Activated CD8-positive, alpha-beta T cell treated with anti-CD3 and anti-CD28 coated beads, Interleukin-2, amount 10 ng/mL, durations not matched to agents 7 days and 5 days (primary cell): Measurements from ENCODE around the gene MYBPH. TPM values are rescaled to one million over a fixed set of nuclear protein-coding genes. Genes with fewer than 3 reads are reported as not detected.

ENCODE experiments used
- ATAC-seq: fragments of 150-1000 bp; cut with Tn5 transposase; one replicate; pipeline ENCODE4 v1.10.0; 2021; ENCODE audit warnings: moderate library complexity
- CTCF ChIA-PET: fragments of 350-600 bp; sonication (Branson Sonifier 250); formaldehyde crosslinking; loops from one replicate; lab custom pipeline; 2021; ENCODE audit warnings: antibody characterized with exemption; lab: Charles Lee
- POLR2A ChIA-PET: fragments of 350-600 bp; sonication (Branson Sonifier 250); formaldehyde crosslinking; loops from one replicate; lab custom pipeline; 2021; ENCODE audit warnings: antibody characterized with exemption; lab: Charles Lee
- DNase-seq: peaks from one replicate; pipeline ENCODE4 v3.0.0-alpha.2; 2020
- H3K27ac Mint-ChIP-seq: one replicate; pipeline ENCODE4 v1.8.0; 2021; ENCODE audit warnings: mild to moderate bottlenecking, mixed read lengths
- H3K27me3 Mint-ChIP-seq: one replicate; pipeline ENCODE4 v1.8.0; 2021; ENCODE audit warnings: low read depth, mixed read lengths
- H3K36me3 Mint-ChIP-seq: one replicate; pipeline ENCODE4 v1.8.0; 2021; ENCODE audit warnings: low read depth, mixed read lengths
- H3K4me1 Mint-ChIP-seq: one replicate; pipeline ENCODE4 v1.8.0; 2021; ENCODE audit warnings: low read depth, mixed read lengths
- H3K4me3 Mint-ChIP-seq: one replicate; pipeline ENCODE4 v1.8.0; 2021; ENCODE audit warnings: mild to moderate bottlenecking, mixed read lengths
- H3K9me3 Mint-ChIP-seq: one replicate; pipeline ENCODE4 v1.8.0; 2022; ENCODE audit warnings: mixed read lengths; ENCODE audit not compliant: insufficient read depth
- total RNA-seq, 2 experiments: library from RNA; stranded (reverse); gene quantifications; one replicate each; pipeline ENCODE4 v1.2.3, GENCODE V29; 2021

Gene MYBPH
- total RNA-seq, 2 experiments from 2014 or later, result not detected

DNA sequence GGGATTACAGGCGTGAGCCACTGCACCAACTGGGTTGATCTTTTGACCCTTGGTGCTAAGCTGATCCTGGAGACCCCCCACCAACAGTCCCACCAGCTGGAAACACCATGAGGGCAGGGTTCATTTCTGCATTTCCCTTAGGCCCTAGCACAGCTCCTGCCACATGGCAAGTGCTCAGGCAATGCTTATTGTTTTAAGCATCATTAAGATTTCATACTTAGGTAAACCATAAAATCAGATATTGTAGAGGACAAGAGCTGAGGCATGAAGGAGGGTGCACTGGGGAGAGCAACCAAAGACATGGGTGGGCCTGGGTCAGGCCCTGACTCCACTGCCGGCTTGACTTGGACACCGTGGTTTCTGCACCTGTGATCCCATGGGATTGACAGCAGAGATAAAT, 36.2 kb upstream of the MYBPH start:
- H3K9me3 Mint-ChIP-seq, result no peaks in the 10 kb centered on the region
- H3K4me3 Mint-ChIP-seq, result no peak overlapping the region
- CTCF ChIA-PET, result interaction anchor here (1.0 to 2.0 kb wide), 2 partner anchors 39 to 172 kb away, joined by 3 to 7 read pairs; no protein-coding TSS in a partner anchor
- H3K27me3 Mint-ChIP-seq, result peaks cover 15% of the 10 kb centered on the region
- H3K4me1 Mint-ChIP-seq, result peaks cover 9% of the 10 kb centered on the region
- no peak overlapping the region for H3K27ac Mint-ChIP-seq
- no peaks in the 10 kb centered on the region for H3K36me3 Mint-ChIP-seq
- no peak for DNase-seq
- ATAC-seq, result no peak
- POLR2A ChIA-PET, result no interaction called here

DNA sequence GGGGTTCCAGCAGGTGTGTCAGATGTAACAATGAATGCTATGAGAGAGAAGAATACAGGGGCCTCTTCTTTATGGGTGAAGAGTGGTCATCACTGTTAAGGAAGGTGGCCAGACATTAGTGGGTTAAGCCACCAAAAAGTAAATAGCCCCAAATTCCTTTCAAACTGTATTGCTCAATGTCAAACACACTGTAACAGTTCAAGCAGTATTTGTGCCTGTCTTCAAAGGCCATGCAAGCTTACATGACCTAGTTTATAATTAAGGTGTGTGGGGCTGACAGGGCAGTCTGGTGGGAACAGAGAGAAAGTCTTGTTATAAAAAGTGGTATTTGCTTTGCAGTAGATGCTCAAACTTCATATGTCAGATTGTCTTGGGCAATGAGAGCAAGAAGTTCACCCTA, 35.4 kb upstream of the MYBPH start:
- H3K4me1 Mint-ChIP-seq, result peaks cover 9% of the 10 kb centered on the region
- ATAC-seq (no peak), DNase-seq (no peak)
- no peak overlapping the region for H3K4me3 Mint-ChIP-seq
- peaks cover 15% of the 10 kb centered on the region for H3K27me3 Mint-ChIP-seq
- ChIA-PET CTCF (interaction anchor here (1.0 to 2.0 kb wide), 2 partner anchors 39 to 171 kb away, joined by 3 to 7 read pairs; no protein-coding TSS in a partner anchor), POLR2A (no interaction called here)
- no peaks in the 10 kb centered on the region for H3K9me3 Mint-ChIP-seq
- no peak overlapping the region for H3K27ac Mint-ChIP-seq
- H3K36me3 Mint-ChIP-seq, result no peaks in the 10 kb centered on the region

DNA sequence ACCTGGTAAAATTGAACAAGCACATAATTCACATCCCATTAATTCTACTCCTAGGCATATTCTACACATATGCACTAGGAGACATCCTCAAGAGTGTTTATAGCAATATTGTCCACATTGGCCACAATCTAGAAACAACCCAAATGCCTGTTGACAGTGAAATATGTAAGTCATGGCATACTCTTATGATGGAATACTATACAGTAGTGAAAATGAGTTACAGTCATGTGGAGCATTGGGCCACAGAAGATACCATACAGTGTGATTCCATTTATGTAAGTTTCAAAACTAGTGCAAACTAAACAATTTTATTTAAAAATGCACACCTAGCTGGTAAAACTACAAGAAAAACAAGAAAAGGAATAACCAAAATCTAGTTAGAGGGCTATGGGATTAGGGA, 34.7 kb upstream of the MYBPH start:
- Mint-ChIP-seq H3K27ac (no peak overlapping the region), H3K4me1 (peaks cover 9% of the 10 kb centered on the region), H3K36me3 (no peaks in the 10 kb centered on the region), H3K27me3 (peaks cover 15% of the 10 kb centered on the region), H3K4me3 (no peak overlapping the region), H3K9me3 (no peaks in the 10 kb centered on the region)
- ChIA-PET CTCF (no interaction called here), POLR2A (no interaction called here)
- DNase-seq, result no peak
- ATAC-seq, result no peak

DNA sequence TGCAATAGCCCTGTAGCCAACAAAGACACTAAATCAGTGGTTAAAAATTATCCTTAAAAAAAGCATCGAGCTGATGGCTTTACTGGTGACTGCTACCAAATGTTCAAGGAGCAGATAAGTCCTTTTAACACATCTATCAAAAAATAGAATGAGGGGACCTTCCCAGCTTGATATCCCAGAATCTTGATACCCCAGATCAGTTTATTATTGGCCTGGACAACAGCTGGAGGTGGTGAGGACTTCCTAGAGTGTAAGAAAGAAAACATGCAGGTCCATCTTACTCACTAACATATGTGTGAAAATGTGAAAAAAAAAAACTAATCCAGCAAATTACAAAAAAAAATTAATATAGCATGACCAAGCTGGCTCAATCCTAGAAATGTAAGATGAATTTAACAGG, 32.6 kb upstream of the MYBPH start:
- H3K9me3 Mint-ChIP-seq, result no peaks in the 10 kb centered on the region
- H3K27ac Mint-ChIP-seq, result no peak overlapping the region
- ChIA-PET POLR2A (no interaction called here), CTCF (interaction anchor here (0.6 to 3.1 kb wide), 4 partner anchors 8 to 169 kb away, joined by 3 to 20 read pairs (median 8); no protein-coding TSS in a partner anchor)
- peaks cover 9% of the 10 kb centered on the region for H3K4me1 Mint-ChIP-seq
- no peak overlapping the region for H3K4me3 Mint-ChIP-seq
- H3K36me3 Mint-ChIP-seq, result no peaks in the 10 kb centered on the region
- ATAC-seq (no peak), DNase-seq (no peak)
- H3K27me3 Mint-ChIP-seq, result peaks cover 15% of the 10 kb centered on the region

DNA sequence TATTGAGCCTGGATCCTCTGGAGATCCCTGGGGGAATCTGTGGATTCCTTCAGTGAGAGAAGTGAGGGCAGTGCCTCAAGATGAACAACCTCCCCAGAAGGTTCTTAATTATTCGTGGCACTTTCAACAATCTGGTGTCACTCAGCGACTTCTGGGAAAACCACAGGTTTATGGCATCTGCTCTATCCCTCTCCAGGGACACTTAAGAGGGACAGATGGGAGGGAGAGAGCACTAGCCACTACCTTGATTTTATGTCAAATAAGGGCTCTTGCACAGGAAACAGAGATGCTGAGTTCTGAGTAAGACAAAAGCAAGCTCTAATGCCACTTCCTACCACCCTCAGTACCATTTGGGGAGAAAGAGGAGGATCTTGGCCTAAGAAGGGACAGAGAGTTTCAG, 32.1 kb upstream of the MYBPH start:
- Mint-ChIP-seq H3K36me3 (no peaks in the 10 kb centered on the region), H3K9me3 (no peaks in the 10 kb centered on the region), H3K27ac (no peak overlapping the region), H3K4me3 (no peak overlapping the region), H3K27me3 (peaks cover 15% of the 10 kb centered on the region), H3K4me1 (peaks cover 9% of the 10 kb centered on the region)
- DNase-seq (no peak), ATAC-seq (no peak)
- ChIA-PET POLR2A (no interaction called here), CTCF (interaction anchor here (0.8 to 3.1 kb wide), 5 partner anchors 9 to 168 kb away, joined by 3 to 20 read pairs (median 7); no protein-coding TSS in a partner anchor)

DNA sequence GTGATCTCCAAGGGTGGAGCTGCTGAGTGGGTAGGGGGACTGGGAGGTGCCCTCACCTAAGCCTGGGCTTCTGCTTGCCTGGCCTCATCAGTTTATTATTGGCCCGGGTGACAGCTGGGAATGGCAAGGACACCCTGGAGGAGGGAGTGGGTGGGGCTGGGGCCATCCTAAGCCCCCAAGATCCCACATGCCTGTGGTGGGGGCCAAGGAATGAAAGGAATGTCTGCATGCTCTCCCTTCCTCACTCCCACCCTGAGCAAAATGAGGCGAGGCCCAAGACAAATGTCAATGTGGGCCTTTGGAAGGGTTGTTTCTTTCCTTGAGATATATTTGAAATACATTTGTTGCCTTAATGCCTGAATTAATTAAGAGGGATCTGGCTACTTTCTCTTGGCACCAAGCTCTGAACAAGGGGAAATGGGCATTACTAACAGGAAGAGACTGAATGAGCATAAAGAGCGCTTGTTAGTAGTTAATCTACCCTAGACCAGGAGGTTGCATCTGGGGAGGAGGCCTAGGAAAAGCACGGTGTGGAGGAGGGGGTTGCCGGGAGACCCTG, 30.6 kb upstream of the MYBPH start:
- Mint-ChIP-seq H3K36me3 (no peaks in the 10 kb centered on the region), H3K27ac (no peak overlapping the region), H3K9me3 (no peaks in the 10 kb centered on the region), H3K27me3 (peaks cover 15% of the 10 kb centered on the region), H3K4me1 (peaks cover 9% of the 10 kb centered on the region), H3K4me3 (no peak overlapping the region)
- CTCF ChIA-PET, result interaction anchor here (1.0 to 3.1 kb wide), 3 partner anchors 10 to 166 kb away, joined by 3 to 20 read pairs (median 5); no protein-coding TSS in a partner anchor
- POLR2A ChIA-PET, result no interaction called here
- ATAC-seq (no peak), DNase-seq (no peak)

DNA sequence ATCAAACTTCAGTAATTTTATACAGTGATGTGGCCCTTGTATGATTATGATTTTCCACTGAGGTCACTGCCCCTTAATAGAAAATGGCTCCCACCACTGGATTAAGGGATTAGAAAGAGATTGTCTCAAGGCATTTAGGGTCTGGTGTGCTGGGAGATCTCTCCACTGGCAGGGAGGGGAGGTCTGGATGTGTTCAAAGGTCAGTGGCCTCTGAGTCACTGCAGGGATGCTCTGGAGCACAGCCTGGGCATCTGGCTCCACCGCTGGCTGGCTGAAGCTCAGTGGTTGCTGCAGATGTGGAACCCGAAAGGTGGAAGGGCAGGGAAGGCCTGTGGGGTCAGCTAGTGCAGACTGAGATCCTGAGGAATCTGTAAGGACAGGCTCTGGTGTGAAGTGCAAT, 29.1 kb upstream of the MYBPH start:
- H3K9me3 Mint-ChIP-seq, result no peaks in the 10 kb centered on the region
- H3K4me1 Mint-ChIP-seq, result peaks cover 9% of the 10 kb centered on the region
- DNase-seq, result no peak
- H3K27me3 Mint-ChIP-seq, result peaks cover 10% of the 10 kb centered on the region
- ChIA-PET CTCF (no interaction called here), POLR2A (no interaction called here)
- H3K4me3 Mint-ChIP-seq, result no peak overlapping the region
- ATAC-seq, result no peak
- H3K36me3 Mint-ChIP-seq, result no peaks in the 10 kb centered on the region
- H3K27ac Mint-ChIP-seq, result no peak overlapping the region

DNA sequence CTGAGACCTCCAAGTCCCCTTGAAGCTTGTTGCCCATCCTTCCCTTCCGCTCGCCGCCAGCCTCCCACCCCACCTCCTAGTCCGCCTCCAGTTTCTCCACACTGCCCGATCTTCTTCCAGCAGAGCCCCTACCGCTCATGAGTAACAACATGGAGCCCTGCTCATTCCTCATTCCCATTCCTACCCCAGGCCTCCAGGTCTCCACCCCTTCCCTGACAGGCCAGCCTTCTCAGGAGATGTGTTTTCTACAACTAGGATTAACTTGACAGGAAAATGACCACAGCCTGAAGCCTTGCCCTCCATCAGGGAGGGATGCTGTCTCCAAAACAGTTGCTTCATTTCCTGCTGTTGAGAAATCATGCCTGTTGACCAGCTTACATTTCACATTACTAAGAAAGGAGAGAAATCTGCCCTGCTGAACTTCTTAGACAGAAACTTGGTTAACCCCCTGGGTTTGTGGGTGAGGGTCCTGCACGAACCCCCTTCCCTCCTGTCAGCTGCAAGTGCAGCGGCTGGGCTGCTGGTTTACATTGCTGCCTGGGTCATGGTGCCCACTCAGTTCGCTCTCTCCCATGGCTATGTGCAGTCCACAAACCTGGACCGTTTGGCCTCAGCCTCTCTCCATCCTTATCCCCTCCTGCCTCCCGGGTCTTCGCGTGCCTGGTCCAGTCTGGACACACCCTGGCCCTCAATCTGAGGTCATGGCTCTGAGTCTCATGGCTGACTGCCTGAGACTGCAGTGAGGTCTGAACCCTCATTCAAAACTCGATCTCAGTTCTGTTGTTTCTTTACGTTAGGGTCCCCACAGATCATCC, 27.0 kb upstream of the MYBPH start:
- POLR2A ChIA-PET, result no interaction called here
- H3K9me3 Mint-ChIP-seq, result no peaks in the 10 kb centered on the region
- no peaks in the 10 kb centered on the region for H3K36me3 Mint-ChIP-seq
- H3K4me1 Mint-ChIP-seq, result peaks cover 5% of the 10 kb centered on the region
- no peak for DNase-seq
- peaks cover 7% of the 10 kb centered on the region for H3K27me3 Mint-ChIP-seq
- H3K4me3 Mint-ChIP-seq, result no peak overlapping the region
- CTCF ChIA-PET, result interaction anchor here (1.4 to 2.4 kb wide), 2 partner anchors 14 to 163 kb away, joined by 3 to 13 read pairs; no protein-coding TSS in a partner anchor
- H3K27ac Mint-ChIP-seq, result no peak overlapping the region
- ATAC-seq, result no peak

DNA sequence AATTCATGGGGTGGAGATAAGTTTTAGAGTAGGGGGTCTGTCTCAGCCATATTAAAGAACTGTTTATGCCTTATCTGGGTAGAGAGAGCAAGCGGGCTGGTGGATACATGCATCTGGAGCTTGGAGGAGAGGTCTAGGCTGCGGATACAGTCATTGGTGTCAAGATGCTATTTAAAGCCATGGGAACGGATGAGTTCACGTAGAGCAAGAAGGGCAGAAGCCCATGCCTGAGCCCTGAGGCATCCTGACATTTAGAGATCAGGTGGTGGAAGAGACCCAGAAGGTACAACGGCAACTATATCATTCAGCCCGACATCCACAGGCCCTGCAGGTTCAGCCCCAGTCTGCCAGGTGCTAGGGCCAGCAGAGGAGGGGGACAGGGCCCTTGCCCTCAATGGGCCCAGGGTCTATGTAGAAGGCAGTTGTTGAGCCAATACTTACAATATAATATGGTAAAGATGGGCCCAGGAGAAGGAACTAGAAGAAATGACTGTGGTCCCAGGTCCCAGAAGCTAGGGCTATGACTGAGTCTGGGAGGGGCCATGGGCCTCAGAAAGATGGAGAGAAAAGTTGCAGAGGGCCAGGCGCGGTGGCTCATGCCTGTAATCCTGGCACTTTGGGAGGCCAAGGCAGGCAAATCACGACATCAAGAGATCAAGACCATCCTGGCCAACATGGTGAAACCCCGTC, 26.0 kb upstream of the MYBPH start:
- ChIA-PET POLR2A (no interaction called here), CTCF (no interaction called here)
- Mint-ChIP-seq H3K27me3 (peaks cover 4% of the 10 kb centered on the region), H3K4me3 (no peak overlapping the region), H3K9me3 (no peaks in the 10 kb centered on the region), H3K4me1 (no peaks in the 10 kb centered on the region), H3K36me3 (no peaks in the 10 kb centered on the region), H3K27ac (no peak overlapping the region)
- ATAC-seq, result no peak
- no peak for DNase-seq

DNA sequence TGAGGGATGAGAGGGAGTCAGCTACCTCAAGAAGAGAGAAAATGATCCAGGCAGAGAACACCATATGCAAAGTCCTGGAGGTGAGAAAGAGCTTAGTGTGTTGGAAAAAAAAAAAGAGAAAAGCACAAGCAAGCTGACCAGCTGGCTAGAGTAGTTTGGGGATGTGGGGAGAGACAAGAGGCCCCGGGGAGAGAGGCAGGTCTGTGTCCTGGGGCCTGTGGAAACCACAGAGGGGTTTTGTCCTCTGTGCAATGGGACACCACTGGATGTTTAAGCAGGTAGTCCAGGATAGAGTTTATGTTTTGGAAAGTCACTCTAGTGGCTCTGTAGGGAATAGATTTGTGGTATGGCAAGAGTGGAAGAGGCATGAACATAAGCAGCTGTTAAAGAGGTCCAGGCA, 25.3 kb upstream of the MYBPH start:
- POLR2A ChIA-PET, result no interaction called here
- peaks cover 4% of the 10 kb centered on the region for H3K27me3 Mint-ChIP-seq
- no peaks in the 10 kb centered on the region for H3K4me1 Mint-ChIP-seq
- CTCF ChIA-PET, result interaction anchor here (1.0 kb wide), 1 partner anchor 15 kb away, joined by 3 read pairs; no protein-coding TSS in a partner anchor
- DNase-seq (no peak), ATAC-seq (no peak)
- H3K4me3 Mint-ChIP-seq, result no peak overlapping the region
- H3K36me3 Mint-ChIP-seq, result no peaks in the 10 kb centered on the region
- no peaks in the 10 kb centered on the region for H3K9me3 Mint-ChIP-seq
- no peak overlapping the region for H3K27ac Mint-ChIP-seq

DNA sequence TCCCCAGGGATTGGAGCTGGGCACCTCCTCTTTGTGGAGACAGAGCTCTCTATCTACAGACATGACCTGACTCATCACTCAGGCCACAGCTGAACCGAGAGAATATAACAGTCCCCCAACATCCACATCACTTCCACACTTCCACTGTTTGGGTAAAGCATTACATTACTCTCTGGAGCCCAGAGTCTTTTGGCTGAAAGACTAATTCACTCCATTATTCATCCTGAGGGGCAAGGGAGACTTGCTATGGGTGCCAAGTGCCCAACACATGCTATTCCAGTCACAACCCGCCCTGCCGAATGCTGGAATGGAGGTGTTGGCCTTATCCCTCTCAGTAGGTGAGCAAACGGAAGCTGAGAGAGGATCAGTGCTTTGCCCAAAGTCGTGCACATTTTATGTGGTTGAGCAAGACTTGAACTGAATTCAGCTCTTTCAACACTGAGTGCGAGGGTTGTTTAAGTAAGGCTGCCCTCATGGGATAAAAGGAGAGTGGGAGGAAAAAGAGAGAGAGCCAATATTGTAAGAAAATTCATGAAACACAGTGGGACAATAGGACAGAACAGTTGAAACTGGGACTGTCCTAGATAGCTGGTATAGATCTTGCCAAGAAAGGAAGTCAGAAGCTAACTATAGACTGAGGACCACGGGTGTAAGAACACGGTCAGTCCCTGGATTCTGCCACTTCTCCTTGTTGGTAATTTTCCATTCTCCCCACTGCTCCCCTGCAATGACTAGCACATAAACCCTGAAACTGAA, 24.4 kb upstream of the MYBPH start:
- POLR2A ChIA-PET, result no interaction called here
- no peaks in the 10 kb centered on the region for H3K4me1 Mint-ChIP-seq
- H3K4me3 Mint-ChIP-seq, result no peak overlapping the region
- no peak overlapping the region for H3K27ac Mint-ChIP-seq
- CTCF ChIA-PET, result interaction anchor here (1.0 to 1.1 kb wide), 2 partner anchors 16 to 161 kb away, joined by 3 to 4 read pairs; no protein-coding TSS in a partner anchor
- no peaks in the 10 kb centered on the region for H3K36me3 Mint-ChIP-seq
- DNase-seq (no peak), ATAC-seq (no peak)
- H3K9me3 Mint-ChIP-seq, result no peaks in the 10 kb centered on the region
- H3K27me3 Mint-ChIP-seq, result peaks cover 6% of the 10 kb centered on the region
